ENCODE data around the gene ARHGAP19. TPM values are rescaled to one million over a fixed set of nuclear protein-coding genes. Genes with fewer than 3 reads are reported as not detected.

Gene ARHGAP19
- total RNA-seq, 1 donor from 2014 or later: 34.8 TPM

DNA sequence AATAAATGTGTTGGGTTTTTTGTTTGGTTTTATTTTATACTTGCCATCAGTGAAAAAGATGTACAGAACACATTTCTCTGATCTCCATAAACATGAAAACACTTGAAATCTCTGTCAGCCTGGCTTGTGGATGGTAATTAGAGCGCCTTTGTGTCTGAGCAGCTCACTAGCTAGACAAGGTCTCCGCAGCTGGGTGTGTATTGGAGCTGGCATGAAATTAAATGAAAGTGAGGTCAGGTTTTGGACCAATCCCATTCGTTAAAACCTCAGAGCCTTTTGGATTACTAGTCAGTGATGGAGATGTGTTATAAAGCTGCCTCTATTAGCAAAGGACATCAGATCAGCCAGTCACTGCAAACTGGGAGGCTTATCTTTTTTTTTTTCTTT, 29.4 kb upstream of the ARHGAP19 start:
- intact Hi-C loops (cut with micrococcal nuclease): loop anchor here (2.0 to 5.0 kb wide), 2 partner anchors 33 to 734 kb away; partner anchors contain the start of gene TM9SF3

DNA sequence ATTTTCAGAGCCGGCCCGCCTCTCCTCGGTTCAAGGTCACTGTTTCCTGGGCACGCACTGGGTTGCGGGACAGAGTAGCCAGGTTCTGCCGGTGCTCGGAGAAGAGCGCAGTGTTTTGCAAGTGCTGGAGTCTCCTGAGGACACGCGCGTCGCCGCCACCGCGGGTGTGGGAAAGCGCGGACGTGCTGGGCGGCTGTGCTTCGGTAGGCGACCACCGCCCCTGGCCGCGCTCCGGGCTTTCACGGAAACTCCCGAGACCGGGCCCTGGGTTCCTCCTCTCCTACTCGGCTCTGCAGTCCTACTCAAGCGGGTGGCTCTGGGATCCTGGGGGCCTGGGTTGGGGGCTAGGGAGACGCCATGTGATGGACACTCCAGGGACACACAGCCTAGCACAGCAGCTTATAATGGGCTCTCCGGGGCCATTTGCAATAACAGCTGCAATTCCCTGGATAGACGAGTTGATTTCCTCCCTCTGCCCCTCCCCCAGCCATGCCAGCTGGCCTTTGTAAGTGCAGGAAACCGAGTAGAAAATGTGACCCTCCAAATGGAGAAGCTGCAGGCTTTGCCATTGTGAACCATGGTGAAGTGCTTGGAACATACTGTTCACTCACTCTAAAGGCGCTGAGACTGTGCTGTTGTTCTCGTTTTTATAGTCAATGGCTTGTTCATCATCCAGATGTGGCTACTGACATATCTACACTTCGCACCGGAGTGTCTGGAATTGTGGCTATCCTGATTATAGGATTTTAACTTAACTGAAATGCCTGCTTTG, 28.8 kb upstream of the ARHGAP19 start:
- intact Hi-C loops (cut with micrococcal nuclease): loop anchor here (2.0 to 5.0 kb wide), 2 partner anchors 34 to 734 kb away; partner anchors contain the start of gene TM9SF3

DNA sequence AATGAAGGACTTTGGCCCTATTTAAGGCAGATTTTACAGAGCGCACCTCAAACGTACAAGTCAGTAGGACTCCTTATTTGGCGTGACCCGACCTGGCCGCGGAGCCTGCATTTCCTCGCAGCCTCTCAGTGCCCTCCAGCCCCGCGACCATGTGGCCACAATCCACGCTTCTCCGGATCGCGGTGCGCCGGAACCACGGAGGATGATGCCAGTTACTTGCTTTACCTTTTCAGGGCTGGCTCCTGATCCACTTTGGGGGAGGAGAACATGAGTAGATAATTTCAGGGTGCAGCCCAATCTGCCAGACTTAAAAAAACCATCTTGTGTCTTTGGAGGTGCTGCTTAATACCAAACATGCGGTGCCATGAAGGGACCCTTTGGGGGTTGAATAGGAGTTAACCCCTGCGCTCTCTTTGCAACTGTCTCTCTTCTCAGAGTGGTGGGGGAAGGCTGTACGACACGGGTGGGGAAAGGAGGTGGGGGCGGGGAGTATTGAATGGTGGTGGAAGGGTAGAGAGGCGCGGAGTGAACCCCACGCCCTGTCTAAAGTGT, 28.1 kb upstream of the ARHGAP19 start:
- intact Hi-C loops (cut with micrococcal nuclease): loop anchor here (1.0 to 5.0 kb wide), 3 partner anchors 13 to 733 kb away; partner anchors contain the start of gene TM9SF3

DNA sequence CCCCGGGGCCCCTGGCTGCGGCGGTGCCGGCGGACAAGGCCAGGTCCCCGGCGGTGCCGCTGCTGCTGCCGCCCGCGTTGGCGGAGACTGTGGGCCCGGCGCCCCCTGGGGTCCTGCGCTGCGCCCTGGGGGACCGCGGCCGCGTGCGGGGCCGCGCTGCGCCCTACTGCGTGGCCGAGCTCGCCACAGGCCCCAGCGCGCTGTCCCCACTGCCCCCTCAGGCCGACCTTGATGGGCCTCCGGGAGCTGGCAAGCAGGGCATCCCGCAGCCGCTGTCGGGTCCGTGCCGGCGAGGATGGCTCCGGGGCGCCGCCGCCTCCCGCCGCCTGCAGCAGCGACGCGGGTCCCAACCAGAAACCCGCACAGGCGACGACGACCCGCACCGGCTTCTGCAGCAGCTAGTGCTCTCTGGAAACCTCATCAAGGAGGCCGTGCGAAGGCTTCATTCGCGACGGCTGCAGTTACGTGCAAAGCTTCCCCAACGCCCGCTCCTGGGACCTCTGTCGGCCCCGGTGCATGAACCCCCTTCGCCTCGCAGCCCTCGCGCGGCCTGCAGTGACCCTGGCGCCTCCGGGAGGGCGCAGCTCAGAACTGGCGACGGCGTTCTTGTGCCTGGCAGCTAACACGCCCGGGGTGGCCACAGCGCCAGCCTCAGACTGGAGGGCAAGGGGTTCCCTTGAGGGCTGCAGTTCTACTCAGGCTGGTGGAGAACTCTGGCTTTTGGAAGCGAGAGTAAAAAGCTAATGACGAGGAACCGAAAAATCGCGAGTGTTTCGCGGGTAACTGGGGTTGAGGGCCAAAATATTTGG, 27.4 kb upstream of the ARHGAP19 start:
- intact Hi-C loops (cut with micrococcal nuclease): loop anchor here (1.0 to 5.0 kb wide), 9 partner anchors 13 to 733 kb away; partner anchors contain the start of genes ARHGAP19, EXOSC1, MMS19 and PI4K2A

DNA sequence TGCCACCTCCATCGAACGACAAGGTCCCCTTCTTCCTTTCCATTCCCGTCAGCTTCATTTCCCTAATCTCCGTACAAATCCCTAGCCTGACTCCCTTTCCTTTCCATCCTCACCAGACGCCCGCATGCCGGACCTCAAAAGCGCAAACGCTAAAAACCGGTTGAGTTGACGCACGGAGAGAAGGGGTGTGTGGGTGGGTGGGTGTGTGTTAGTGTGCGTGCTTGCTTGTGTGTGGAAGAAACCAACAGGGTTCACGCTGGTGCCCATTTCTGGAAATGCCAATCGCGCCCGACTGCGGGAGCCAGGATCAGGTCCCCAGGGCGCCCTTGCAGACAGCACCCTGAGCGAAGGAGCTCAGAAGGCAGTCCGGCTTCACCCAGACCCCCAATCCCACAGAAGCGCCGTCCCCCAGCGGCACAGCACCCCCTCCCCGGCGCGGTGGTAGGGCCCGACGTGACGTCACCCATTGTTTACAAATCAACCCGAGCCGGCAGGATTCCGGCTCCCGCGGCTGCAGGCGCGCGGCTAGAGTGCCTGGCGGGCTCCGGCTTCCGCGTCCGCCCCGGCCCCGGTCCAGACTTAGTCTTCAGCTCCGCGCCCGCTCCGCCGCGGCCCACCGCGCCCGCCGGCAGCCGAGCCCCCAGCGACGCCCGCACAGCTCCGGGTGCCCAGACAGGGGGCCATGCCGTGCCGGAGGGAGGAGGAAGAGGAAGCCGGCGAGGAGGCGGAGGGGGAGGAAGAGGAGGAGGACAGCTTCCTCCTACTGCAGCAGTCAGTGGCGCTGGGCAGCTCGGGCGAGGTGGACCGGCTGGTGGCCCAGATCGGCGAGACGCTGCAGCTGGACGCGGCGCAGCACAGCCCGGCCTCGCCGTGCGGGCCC, 26.6 kb upstream of the ARHGAP19 start, which contains the start of gene FRAT1:
FRAT1 (plus strand) TSS at position 500 of the 880 bp plus-strand sequence; CDS start at position 683, 183 bp downstream.
- intact Hi-C loops (cut with micrococcal nuclease): loop anchor here (1.0 to 2.0 kb wide), 6 partner anchors 27 to 322 kb away; partner anchors contain the start of genes ARHGAP19, EXOSC1, MMS19 and PI4K2A

DNA sequence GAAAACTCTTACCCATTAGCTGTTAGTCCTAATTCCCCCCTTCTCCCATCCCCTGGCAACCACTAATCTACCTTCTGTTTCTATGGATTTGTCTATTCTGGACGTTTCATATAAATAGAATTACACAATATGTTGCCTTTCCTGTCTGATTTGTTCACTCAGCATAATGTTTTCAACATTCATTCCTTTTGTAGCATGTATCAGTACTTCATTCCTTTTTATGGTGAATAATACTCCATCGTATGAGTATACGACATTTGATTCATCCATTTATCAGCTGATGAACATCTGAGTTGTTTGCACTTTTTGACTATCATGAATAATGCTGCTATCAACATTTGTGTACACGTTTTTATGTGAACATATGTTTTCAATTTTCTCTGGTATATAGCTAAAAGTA, 22.2 kb upstream of the ARHGAP19 start:
- intact Hi-C loops (cut with micrococcal nuclease): no loop called here

DNA sequence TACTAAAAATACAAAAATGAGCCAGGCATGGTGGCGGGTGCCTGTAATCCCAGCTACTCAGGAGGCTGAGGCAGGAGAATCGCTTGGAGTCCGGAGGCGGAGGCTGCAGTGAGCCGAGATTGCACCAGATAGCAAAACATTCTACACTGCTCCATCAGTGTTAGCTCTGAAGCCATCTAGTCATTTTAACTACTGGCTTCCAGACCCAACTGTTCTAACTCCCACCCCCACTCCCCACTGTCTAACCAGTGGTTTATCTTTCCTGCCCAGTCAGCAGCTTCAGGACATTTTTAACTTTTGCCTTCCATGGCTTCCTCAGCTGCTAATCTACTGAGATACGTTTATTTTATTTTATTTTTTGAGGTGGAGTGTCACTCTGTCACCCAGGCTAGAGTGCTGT, 20.5 kb upstream of the ARHGAP19 start:
- intact Hi-C loops (cut with micrococcal nuclease): no loop called here

DNA sequence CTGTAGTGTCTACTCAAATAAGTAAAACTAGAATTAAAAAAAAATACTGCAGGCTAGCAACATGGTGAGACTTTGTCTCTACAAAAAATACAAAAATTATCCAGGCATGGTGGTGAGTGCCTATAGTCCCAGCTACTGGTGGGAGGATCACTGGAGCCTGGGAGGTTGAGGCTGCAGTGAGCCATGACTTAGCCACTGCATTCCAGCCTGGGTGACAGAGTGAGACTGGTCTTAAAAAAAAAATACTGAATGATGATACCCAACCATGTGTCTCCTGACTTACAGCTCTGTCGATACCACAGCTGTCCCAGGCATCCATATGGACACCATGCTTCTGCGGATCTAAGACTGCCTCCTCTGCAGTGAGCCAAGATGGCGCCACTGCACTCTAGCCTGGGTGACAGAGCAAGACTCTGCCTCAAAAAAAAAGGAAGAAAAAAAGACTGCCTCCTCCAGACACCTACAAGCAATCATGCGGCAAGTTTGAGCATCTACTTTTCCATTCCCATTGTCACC, 18.7 kb upstream of the ARHGAP19 start:
- intact Hi-C loops (cut with micrococcal nuclease): no loop called here

DNA sequence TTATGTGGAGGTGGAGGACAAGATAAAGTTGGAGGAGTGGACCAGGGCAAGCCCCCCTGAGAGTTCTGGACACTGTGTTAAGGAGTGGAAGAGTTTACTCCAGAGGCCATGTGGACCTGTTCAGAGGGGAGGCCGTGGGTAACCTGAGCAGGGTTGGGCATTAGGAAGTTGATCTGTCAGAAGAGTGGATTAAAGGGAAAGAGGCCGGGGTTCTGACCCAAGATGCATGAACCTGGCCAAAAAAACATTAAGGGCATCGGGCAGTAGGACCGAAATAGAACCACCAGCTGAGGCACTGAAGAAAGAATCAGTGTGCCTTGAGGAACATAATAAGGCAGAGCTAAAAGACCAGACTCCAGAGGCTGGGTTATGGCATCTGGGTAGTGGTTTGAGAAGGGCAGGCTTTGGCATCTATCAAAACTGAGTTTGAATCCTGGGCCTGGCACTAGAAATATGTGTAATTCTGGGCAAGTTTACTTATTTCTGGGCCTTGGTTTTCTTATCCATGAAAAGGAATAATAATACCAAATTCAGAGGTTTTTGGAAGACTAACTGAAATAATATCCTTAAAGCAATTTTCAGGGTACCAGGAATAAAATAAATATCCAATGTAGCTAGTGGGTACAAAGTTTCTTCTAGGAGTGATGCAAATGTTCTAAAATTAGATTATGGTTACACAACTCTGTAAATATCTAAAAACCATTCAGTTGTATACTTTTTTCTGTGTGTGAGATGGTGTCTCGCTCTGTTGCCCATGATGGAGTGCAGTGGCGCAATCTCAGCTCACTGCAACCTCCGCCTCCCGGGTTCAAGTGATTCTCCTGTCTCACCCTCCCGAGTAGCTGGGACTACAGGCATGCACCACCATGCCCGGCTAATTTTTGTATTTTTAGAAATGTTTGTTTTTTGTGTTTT, 15.7 kb upstream of the ARHGAP19 start:
- intact Hi-C loops (cut with micrococcal nuclease): no loop called here

DNA sequence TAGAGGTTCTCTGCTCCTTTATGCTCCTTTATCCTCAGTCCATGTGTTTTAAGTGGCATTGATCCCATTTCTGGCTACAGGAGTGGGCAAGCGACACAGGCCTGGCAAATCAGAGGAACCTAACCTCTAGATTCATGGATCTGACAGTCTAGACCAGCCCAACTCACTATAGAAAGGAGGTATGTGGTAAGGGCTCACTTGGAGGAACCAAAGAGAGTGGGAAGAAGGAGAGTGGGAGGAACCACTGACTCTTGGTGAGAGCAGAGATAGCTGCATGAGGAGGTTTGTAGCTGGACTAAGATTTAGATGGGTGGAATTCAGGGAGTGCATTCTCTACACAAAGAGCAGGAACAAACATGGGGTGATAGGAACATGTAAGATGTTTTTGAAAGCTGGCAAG, 15.0 kb upstream of the ARHGAP19 start:
- intact Hi-C loops (cut with micrococcal nuclease): no loop called here

DNA sequence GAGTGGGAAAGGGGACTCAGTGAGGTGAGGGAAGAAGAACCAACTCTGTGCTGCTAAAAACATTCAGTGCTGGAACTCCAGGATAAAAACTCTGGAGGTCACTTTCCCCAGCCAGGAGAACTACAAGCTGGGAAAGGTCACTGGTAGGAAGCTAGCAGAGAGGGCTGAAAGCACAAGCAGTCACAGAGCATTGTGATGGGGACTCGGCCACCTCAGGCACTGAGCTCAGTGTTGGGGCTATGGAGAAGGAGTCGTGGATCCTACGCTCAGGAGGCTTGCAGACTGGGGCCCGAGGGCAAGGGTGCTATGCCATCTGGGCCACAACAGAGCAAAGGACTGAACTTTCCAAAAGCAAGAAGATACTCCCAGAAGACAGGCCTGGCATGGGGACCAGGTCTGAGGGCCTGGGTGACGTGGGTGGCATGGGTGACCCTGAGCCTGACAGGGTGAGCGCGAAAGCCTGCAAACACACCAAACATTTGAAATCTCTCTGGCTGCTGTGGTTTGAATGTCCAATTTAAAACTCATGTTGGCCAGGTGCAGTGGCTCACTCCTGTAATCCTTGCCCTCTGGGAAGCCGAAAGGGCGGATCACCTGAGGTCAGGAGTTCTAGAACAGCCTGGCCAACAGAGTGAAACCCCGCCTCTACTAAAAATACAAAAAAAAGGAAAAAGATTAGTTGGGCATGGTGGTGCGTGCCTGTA, 9.8 kb upstream of the ARHGAP19 start:
- intact Hi-C loops (cut with micrococcal nuclease): no loop called here

DNA sequence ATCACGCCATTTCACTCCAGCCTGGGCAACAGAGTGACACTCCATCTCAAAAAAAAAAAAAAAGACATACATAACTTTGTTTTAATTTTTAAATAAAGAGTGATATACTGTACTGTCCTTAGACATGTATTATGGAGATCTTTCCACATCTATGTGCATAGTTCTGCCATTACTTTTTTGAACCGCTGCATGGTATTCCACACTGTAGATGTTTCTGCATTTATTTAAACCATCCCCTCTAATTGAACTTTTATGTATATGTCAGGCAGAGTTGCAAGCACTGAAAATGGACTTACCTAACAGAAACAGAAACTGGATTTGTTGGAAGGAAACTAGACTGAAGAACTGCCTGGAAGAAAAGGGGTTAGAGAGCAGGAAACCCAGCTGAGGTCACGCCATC, 8.5 kb upstream of the ARHGAP19 start:
- intact Hi-C loops (cut with micrococcal nuclease): no loop called here

DNA sequence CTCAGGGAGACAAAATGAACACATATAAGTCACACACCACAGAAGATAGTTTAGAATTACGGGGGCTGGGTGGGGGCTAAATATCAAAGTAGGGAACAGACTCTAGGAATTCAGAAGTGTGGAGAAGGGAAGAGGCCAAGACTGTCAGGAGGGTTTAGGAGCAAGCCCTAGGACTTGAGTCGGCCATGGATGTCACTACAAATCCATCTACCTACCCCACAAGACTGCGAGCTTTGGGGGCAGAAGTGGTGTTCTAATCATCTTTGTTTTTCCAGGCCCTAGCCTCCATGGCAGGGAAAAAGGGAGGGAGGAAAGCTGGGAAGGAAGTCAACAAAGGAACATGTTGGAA, 5.8 kb upstream of the ARHGAP19 start:
- intact Hi-C loops (cut with micrococcal nuclease): loop anchor here (10.0 kb wide), 1 partner anchor 1643 kb away; the partner anchor contains the start of gene ALDH18A1

DNA sequence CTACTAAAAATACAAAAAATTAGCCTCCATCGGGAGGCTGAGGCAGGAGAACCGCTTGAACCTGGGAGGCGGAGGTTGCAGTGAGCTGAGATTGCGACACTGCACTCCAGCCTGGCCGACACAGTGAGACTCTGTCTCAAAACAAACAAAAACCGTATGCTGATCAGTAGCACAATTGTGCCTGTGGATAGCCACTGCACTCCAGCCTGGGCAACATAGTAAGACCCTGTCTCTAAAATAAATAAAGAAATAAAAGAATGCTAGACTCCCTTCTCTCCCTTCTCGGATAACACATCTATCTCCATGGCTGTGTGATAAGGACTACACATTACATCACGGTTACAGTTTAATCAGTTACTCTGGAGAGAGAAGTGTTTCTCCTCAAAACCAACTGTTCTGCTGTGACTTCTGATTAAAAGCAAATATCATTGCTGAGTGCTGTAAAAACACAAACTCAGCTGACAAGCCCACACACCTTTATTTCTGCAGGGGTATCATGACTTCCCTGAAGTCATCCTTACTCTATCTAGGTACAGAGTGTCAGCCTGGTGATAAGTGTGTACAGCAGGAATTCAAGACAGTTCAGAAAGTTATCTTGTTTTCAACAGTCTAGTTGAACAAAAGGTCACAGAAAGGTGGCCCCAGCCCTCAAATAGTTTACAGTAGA, 5.3 kb upstream of the ARHGAP19 start:
- intact Hi-C loops (cut with micrococcal nuclease): loop anchor here (10.0 kb wide), 1 partner anchor 1643 kb away; the partner anchor contains the start of gene ALDH18A1

DNA sequence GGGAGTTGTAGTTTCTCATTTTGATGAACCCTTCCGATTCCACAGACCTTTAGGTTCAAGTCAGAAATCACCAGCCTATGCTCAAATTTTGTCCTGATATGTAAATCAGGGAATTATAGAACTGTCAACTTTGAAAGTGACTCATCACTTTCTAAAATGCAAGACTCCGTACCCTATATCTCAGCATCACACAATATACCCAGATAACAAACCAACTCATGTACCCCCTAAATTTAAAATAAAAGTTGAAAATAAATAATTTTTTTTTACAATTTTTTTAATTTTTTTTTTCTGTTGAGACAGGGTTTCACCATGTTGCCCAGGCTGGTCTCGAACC, 393 bp upstream of the ARHGAP19 start:
- intact Hi-C loops (cut with micrococcal nuclease): loop anchor here (1.0 to 10.0 kb wide), 12 partner anchors 26 to 1638 kb away; partner anchors contain the start of genes ALDH18A1, EXOSC1, FRAT1 and FRAT2

DNA sequence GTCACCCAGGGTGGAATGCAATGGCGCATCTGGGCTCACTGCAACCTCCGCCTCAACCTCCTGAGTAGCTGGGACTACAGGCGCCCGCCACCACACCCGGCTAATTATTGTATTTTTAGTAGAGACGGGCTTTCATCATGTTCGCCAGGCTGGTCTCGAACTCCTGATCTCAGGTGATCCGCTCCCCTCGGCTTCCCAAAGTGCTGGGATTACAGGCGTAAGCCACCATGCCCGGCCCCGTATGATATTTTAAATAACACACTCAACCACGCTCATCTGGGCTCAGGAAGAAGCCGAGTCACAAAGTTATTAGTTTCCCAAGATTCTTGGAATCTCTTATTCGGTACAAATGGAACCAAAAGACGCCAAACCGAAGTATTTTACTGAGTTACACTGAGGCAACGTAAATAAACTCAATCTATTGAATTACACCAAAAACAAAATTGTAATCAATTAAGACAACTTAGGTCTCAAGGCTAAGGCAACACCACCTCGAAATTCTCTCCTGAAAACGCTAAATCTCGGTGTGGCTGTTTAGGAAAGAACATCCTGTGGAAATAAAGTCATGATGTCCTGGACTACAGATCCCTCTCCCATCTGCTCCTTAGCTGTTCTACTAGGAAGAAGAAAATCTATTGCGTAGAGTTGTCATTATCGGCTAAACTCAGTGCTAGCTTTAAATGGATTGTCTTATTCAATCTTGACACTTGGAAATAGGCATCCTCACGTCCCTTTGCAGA, 910 bp downstream of the ARHGAP19 start:
- intact Hi-C loops (cut with micrococcal nuclease): loop anchor here (1.0 to 10.0 kb wide), 12 partner anchors 28 to 1637 kb away; partner anchors contain the start of genes ALDH18A1, EXOSC1, FRAT1 and FRAT2

Measured in T-helper 1 cell treated with Interleukin-12 subunit alpha and Interleukin-12 subunit beta and Interleukin-4 antibody, amounts not matched to agents 30 ng/mL and 1 ng/mL, for 36 hours (primary cell).